ENCODE results near the gene OSBPL3. TPM values are rescaled to one million over a fixed set of nuclear protein-coding genes. Genes with fewer than 3 reads are reported as not detected.

The OSBPL3 gene
- total RNA-seq, 1 experiment from 2014 or later = 36.8 TPM

- no peak for TF ChIP-seq CBX3 (IDR thresholded peaks at IDR 0.05; ENCODE audit: low read depth)
- no peak for TF ChIP-seq RAD21 (IDR thresholded peaks at IDR 0.05; ENCODE audit: low read depth)
- no peak for TF ChIP-seq CTCF (IDR thresholded peaks at IDR 0.05 in 2 of 3, conservative IDR thresholded peaks at IDR 0.05 in 1 of 3; ENCODE audit: borderline replicate concordance in 1 of 3, insufficient read depth in 1 of 3, low read depth in 2 of 3, low read length in 2 of 3)
- TF ChIP-seq REST (IDR thresholded peaks at IDR 0.05; ENCODE audit: low read depth) = no peak
Observed at GRCh38 chr7:24843821-24844434, 136.1 kb downstream of the OSBPL3 start (continued).

GRCh38 chr7:24842449-24843241 lies 137.3 kb downstream of the OSBPL3 start:
- Histone ChIP-seq H3K4me1 (ENCODE audit: control insufficient read depth in 1 of 2, insufficient read depth in 2 of 2, low read length in 2 of 2) (no peaks in the 10 kb centered on the region), H3K9ac (ENCODE audit: low read length) (no peak overlapping the region), H3K36me3 (ENCODE audit: control insufficient read depth in 1 of 2, insufficient read depth in 2 of 2, low read length in 2 of 2) (peaks cover 0 to 16% of the 10 kb centered on the region in 2 experiments; a peak in 2 of 4 replicates), H3K9me3 (ENCODE audit: control insufficient read depth in 1 of 2, insufficient read depth in 1 of 2, low read depth in 1 of 2, low read length in 2 of 2) (no peaks in the 10 kb centered on the region), H3K27ac (ENCODE audit: low read depth, low read length) (no peak overlapping the region), H2AFZ (ENCODE audit: low read depth, low read length, poor library complexity, severe bottlenecking) (no peak overlapping the region), H3K4me2 (ENCODE audit: low read length) (no peak overlapping the region), H4K20me1 (ENCODE audit: insufficient read depth) (0 out of 2 replicates have a peak, but pooled peaks cover 3% of the 10 kb centered on the region), H3K9me2 (ENCODE audit: insufficient read depth) (no peaks in the 10 kb centered on the region), H3K27me3 (ENCODE audit: insufficient read depth, low read length) (no peaks in the 10 kb centered on the region), H3K4me3 (replicated peaks in 1 of 2; ENCODE audit: low read depth in 1 of 2, low read length in 2 of 2) (no peak overlapping the region), H3K79me2 (ENCODE audit: insufficient read depth, low read length) (no peaks in the 10 kb centered on the region)
- DNase-seq (ENCODE audit: low read depth, low spot score) (no peak), ATAC-seq (no peak)
- ChIA-PET POLR2A (no interaction called here), CTCF (no interaction called here), RAD21 (ENCODE audit: low non-redundant PET in 1 of 2, low total read pairs in 2 of 2, uncharacterized antibody in 2 of 2, unreplicated experiment in 2 of 2) (no interaction called here)
- intact Hi-C loops (cut with micrococcal nuclease) = no loop called here
- TF ChIP-seq RAD21 (IDR thresholded peaks at IDR 0.05; ENCODE audit: low read depth) (no peak), ZBTB33 (IDR thresholded peaks at IDR 0.05; ENCODE audit: extremely low read depth, insufficient replicate concordance, low read length) (no peak), SP1 (IDR thresholded peaks at IDR 0.05; ENCODE audit: low read depth) (no peak), SRF (IDR thresholded peaks at IDR 0.05; ENCODE audit: low read depth) (no peak), TCF7L2 (IDR thresholded peaks at IDR 0.05; ENCODE audit: borderline replicate concordance, extremely low read depth, insufficient read depth, insufficient read length) (no peak), ZNF274 (IDR thresholded peaks at IDR 0.05; ENCODE audit: low read depth, low read length) (no peak), ELF1 (IDR thresholded peaks at IDR 0.05; ENCODE audit: borderline replicate concordance, low read depth) (no peak), ATF3 (IDR thresholded peaks at IDR 0.05) (no peak), FOSL1 (IDR thresholded peaks at IDR 0.05; ENCODE audit: low read depth) (no peak)
- BruUV-seq (replicated peaks) = no TSS peak

All from HCT116 (cell line).